CD4-positive, CD25-positive, alpha-beta regulatory T cell (primary cell): ENCODE results near the gene MSI2. TPM values are rescaled to one million over a fixed set of nuclear protein-coding genes. Genes with fewer than 3 reads are reported as not detected.

Source experiments
- ATAC-seq, 2 donors: fragments of 150-1000 bp; cut with Tn5 transposase; one replicate each; pipeline ENCODE4 v1.10.0; 2021; ENCODE audit warnings: low read depth in 2 of 2, moderate number of reproducible peaks in 2 of 2, moderate library complexity in 1 of 2
- DNase-seq, 3 donors: peaks; one replicate each; pipeline versions ENCODE4 v3.0.0 to v3.0.0-alpha.2; 2012 to 2022; ENCODE audit warnings: mixed read lengths in 1 of 3
- H3K27ac ChIP-seq: one replicate; pipeline ENCODE4 v1.7.0; 2013; ENCODE audit warnings: mild to moderate bottlenecking, low read length; ENCODE audit not compliant: insufficient read depth, poor library complexity, severe bottlenecking
- H3K27me3 ChIP-seq: one replicate; pipeline ENCODE4 v1.7.0; 2013; ENCODE audit warnings: low read length; ENCODE audit not compliant: control insufficient read depth, insufficient read depth
- H3K36me3 ChIP-seq: one replicate; pipeline ENCODE4 v1.7.0; 2013; ENCODE audit warnings: mild to moderate bottlenecking, low read length, moderate library complexity; ENCODE audit not compliant: control insufficient read depth, insufficient read depth
- H3K4me1 ChIP-seq: 2 replicates; pipeline ENCODE4 v1.7.0; 2013; ENCODE audit warnings: mild to moderate bottlenecking, low read length; ENCODE audit not compliant: insufficient read depth, control insufficient read depth, poor library complexity, severe bottlenecking
- H3K4me3 ChIP-seq: one replicate; pipeline ENCODE4 v1.7.0; 2013; ENCODE audit warnings: low read depth, mild to moderate bottlenecking, low read length, moderate library complexity
- H3K9me3 ChIP-seq, 2 experiments: 1 replicate in 1 of 2; 2 replicates in 1 of 2; pipeline ENCODE4 v1.7.0; 2013; ENCODE audit warnings: low read length in 2 of 2, mild to moderate bottlenecking in 1 of 2, moderate library complexity in 1 of 2; ENCODE audit not compliant: control insufficient read depth in 2 of 2
- H3K27ac Mint-ChIP-seq, 3 donors: one replicate each; pipeline ENCODE4 v1.8.0; 2020 to 2022; ENCODE audit warnings: mild to moderate bottlenecking in 3 of 3, mixed read lengths in 3 of 3, moderate library complexity in 2 of 3
- H3K27me3 Mint-ChIP-seq: one replicate; pipeline ENCODE4 v1.8.0; 2022; ENCODE audit warnings: mild to moderate bottlenecking, mixed read lengths
- H3K36me3 Mint-ChIP-seq: one replicate; pipeline ENCODE4 v1.8.0; 2020; ENCODE audit warnings: mixed read lengths
- H3K4me1 Mint-ChIP-seq, 4 donors: one replicate each; pipeline ENCODE4 v1.8.0; 2020 to 2022; ENCODE audit warnings: mixed read lengths in 4 of 4, mild to moderate bottlenecking in 1 of 4
- H3K4me3 Mint-ChIP-seq, 4 donors: one replicate each; pipeline ENCODE4 v1.8.0; 2020 to 2022; ENCODE audit warnings: mild to moderate bottlenecking in 4 of 4, mixed read lengths in 4 of 4, moderate library complexity in 3 of 4
- H3K9me3 Mint-ChIP-seq, 7 donors: one replicate each; pipeline ENCODE4 v1.8.0; 2020 to 2022; ENCODE audit warnings: mixed read lengths in 7 of 7, mild to moderate bottlenecking in 3 of 7, moderate library complexity in 2 of 7
- polyA plus RNA-seq, 4 donors: library from polyadenylated mRNA; unstranded; fragments of 300-500 nt; fragmentation: Illumina TruSeq; gene quantifications; one replicate each; pipeline ENCODE4 v1.2.3, GENCODE V29; 2021
- total RNA-seq: library from RNA; stranded (reverse); gene quantifications from one replicate; pipeline ENCODE4 v1.2.3, GENCODE V29; 2022

Gene MSI2
- total and polyA plus RNA-seq, 5 donors from 2014 or later: 3.2 to 177 (median 3.4) TPM

DNA sequence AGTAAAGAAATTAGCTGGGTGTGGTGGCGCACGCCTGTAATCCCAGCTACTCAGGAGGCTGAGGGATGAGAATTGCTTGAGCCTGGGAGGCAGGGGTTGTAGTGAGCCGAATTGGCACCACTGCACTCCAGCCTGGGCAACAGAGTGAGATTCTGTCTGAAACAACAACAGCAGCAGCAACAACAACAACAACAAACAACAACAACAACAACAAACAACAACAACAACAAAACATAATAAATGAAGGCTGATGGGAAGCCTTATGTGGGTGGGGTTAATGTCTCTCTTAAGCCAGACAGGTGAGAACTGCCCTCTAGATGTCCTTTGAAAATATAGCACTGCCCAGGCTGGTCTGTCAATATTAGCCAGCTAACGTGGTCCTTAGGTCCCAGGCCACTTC, 107.3 kb downstream of the MSI2 start:
- ATAC-seq (no peak), DNase-seq (no peak)
- H3K4me1 ChIP-seq: no peaks in the 10 kb centered on the region
- H3K27ac ChIP-seq: no peak overlapping the region
- no peak overlapping the region for H3K4me3 Mint-ChIP-seq
- no peaks in the 10 kb centered on the region for H3K27me3 ChIP-seq
- H3K4me3 ChIP-seq: no peak overlapping the region
- no peaks in the 10 kb centered on the region for H3K27me3 Mint-ChIP-seq
- no peaks in the 10 kb centered on the region for H3K9me3 ChIP-seq
- no peaks in the 10 kb centered on the region for H3K36me3 ChIP-seq
- peaks cover 26% of the 10 kb centered on the region for H3K36me3 Mint-ChIP-seq
- no peaks in the 10 kb centered on the region for H3K9me3 Mint-ChIP-seq
- peak overlapping the region in 2 of 3 donors; percentile 41 to 89 for H3K27ac Mint-ChIP-seq
- H3K4me1 Mint-ChIP-seq: peaks cover 6 to 50% (median 19%) of the 10 kb centered on the region in 4 donors

DNA sequence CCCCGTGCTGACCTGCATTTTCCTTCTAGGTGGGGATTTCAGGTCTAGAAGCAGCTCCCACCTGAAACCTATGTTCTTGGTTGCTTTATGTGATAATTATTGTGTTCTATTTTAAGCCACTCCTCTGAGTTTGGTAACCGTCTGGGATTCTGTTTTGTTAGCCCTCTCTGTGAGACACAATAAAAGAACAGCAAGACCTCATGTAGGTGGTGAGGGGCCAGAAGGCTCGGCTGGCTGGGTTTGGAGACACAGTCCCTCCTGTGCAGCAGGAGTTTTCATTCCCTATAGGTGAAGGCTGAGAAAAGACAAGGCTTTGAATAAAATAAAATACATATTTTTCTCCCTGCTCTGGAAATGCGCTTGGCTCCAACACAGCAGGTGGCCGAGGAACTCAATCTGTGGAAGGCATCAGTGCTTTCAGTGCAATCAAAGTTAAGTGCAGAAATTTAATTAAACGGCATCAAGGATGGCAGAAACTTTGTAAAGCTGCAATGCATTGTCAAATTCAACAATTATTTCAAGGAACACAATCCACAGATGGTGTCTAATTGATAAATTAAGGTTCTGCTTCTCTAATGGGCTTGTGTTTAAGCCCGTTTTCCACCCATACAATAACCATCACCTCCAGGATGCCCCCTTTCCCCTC, 107.8 kb downstream of the MSI2 start:
- Mint-ChIP-seq H3K4me3 (no peak overlapping the region), H3K4me1 (peaks cover 6 to 52% (median 23%) of the 10 kb centered on the region in 4 donors)

DNA sequence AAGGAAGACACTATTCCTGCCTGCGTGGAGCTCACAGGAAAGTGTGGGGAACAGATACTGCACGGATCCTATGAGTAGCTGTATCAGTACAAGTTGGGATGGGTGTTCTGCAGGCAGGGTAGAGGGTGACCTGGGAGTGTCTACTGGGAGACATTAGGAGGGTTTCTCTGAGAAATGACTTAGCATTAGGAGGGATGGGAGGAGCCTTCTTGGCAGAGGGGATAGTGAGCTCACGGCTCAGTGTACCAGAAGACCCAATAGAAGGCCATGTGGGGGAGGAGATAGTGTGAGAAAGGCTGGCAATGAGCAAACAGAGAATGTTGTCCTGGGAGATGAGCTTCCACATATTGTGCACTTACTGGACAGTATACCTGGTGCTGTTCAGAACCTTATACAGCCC, 109.1 kb downstream of the MSI2 start:
- H3K27ac ChIP-seq: no peak overlapping the region
- H3K4me3 Mint-ChIP-seq: no peak overlapping the region
- no peaks in the 10 kb centered on the region for H3K9me3 Mint-ChIP-seq
- no peaks in the 10 kb centered on the region for H3K36me3 ChIP-seq
- H3K27me3 ChIP-seq: no peaks in the 10 kb centered on the region
- no peaks in the 10 kb centered on the region for H3K27me3 Mint-ChIP-seq
- no peaks in the 10 kb centered on the region for H3K9me3 ChIP-seq
- peaks cover 6 to 65% (median 27%) of the 10 kb centered on the region in 4 donors for H3K4me1 Mint-ChIP-seq
- no peak for ATAC-seq
- DNase-seq: no peak
- H3K36me3 Mint-ChIP-seq: peaks cover 26% of the 10 kb centered on the region
- H3K27ac Mint-ChIP-seq: peak overlapping the region in 1 of 3 donors; percentile 86
- no peaks in the 10 kb centered on the region for H3K4me1 ChIP-seq
- no peak overlapping the region for H3K4me3 ChIP-seq

More for the DNA sequence above, 107.8 kb downstream of the MSI2 start:
- peaks cover 26% of the 10 kb centered on the region for H3K36me3 Mint-ChIP-seq
- ATAC-seq (no peak), DNase-seq (no peak)
- Histone ChIP-seq H3K36me3 (no peaks in the 10 kb centered on the region), H3K4me1 (no peaks in the 10 kb centered on the region), H3K27ac (no peak overlapping the region), H3K9me3 (no peaks in the 10 kb centered on the region), H3K4me3 (no peak overlapping the region), H3K27me3 (no peaks in the 10 kb centered on the region)
- no peaks in the 10 kb centered on the region for H3K27me3 Mint-ChIP-seq
- peak overlapping the region in 1 of 3 donors; percentile 41 for H3K27ac Mint-ChIP-seq
- H3K9me3 Mint-ChIP-seq: no peaks in the 10 kb centered on the region

DNA sequence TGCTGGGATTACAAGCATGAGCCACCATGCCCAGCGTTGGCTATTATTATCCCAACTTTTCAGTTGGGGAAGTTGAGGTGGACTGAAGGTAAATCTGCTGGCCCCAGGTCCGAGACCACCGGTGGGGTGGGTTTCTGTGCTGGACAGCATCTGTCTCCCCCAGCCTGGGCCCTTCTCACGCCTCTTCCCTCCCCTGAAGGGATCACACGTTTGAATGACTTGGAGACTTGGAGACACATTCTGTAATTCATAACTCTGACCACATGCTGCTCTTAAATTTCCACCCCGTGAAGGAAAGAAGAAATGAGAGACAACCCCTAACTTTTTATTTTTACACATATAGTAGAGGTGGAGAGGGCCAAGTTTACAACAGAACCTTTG, 109.8 kb downstream of the MSI2 start:
- peak overlapping the region in 1 of 3 donors; percentile 40 for H3K27ac Mint-ChIP-seq
- peaks cover 26% of the 10 kb centered on the region for H3K36me3 Mint-ChIP-seq
- Histone ChIP-seq H3K4me3 (no peak overlapping the region), H3K4me1 (no peaks in the 10 kb centered on the region), H3K27me3 (no peaks in the 10 kb centered on the region), H3K27ac (no peak overlapping the region), H3K9me3 (no peaks in the 10 kb centered on the region), H3K36me3 (no peaks in the 10 kb centered on the region)
- ATAC-seq (no peak), DNase-seq (no peak)
- peaks cover 3 to 66% (median 29%) of the 10 kb centered on the region in 4 donors for H3K4me1 Mint-ChIP-seq
- no peaks in the 10 kb centered on the region for H3K27me3 Mint-ChIP-seq
- peak overlapping the region in 1 of 4 donors; percentile 55 for H3K4me3 Mint-ChIP-seq
- no peaks in the 10 kb centered on the region for H3K9me3 Mint-ChIP-seq

DNA sequence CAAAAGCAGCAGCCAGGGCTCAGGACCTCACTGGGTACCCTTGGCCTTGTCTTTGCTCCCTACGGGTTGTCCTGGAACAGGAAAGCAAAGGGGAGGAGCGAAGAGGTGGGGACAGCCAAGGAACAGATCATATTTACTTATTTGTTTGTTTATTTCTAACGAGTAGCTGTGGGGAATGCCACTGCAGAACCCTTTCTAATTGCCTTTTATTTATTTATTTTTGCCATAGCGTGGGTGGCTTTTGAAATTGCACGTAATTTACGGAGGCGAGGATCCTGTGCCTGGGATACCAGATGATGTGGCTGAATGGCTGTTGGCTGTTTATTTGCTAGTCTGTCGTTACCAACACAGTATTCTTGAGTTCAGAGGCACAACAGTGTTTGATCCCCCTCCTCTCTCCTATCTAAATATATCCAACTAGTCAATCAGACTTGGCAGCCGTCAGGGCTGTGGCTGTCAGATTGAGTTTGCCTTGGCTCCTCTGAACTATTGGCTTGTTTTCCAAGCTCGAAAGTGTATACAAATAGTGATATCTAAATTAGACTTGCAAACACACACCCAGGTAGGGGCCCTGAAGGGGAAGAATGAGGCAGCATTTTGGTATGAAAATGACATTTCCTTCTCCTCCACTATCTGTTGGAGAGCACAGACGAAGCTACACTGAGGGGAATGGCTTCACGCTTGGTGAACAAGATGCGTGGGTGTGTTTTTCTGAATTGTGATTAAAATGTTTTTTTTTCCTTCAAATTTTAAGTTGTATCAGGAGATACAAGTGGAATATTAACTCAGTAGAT, 110.4 kb downstream of the MSI2 start:
- no peak overlapping the region for H3K4me3 Mint-ChIP-seq
- DNase-seq: no peak
- Histone ChIP-seq H3K27ac (no peak overlapping the region), H3K9me3 (no peaks in the 10 kb centered on the region), H3K4me3 (no peak overlapping the region), H3K36me3 (no peaks in the 10 kb centered on the region), H3K27me3 (no peaks in the 10 kb centered on the region), H3K4me1 (no peaks in the 10 kb centered on the region)
- no peak for ATAC-seq
- peaks cover 3 to 66% (median 30%) of the 10 kb centered on the region in 4 donors for H3K4me1 Mint-ChIP-seq
- H3K27ac Mint-ChIP-seq: peak overlapping the region in 2 of 3 donors; percentile 40 to 47
- no peaks in the 10 kb centered on the region for H3K27me3 Mint-ChIP-seq
- H3K9me3 Mint-ChIP-seq: no peaks in the 10 kb centered on the region
- H3K36me3 Mint-ChIP-seq: peaks cover 23% of the 10 kb centered on the region

DNA sequence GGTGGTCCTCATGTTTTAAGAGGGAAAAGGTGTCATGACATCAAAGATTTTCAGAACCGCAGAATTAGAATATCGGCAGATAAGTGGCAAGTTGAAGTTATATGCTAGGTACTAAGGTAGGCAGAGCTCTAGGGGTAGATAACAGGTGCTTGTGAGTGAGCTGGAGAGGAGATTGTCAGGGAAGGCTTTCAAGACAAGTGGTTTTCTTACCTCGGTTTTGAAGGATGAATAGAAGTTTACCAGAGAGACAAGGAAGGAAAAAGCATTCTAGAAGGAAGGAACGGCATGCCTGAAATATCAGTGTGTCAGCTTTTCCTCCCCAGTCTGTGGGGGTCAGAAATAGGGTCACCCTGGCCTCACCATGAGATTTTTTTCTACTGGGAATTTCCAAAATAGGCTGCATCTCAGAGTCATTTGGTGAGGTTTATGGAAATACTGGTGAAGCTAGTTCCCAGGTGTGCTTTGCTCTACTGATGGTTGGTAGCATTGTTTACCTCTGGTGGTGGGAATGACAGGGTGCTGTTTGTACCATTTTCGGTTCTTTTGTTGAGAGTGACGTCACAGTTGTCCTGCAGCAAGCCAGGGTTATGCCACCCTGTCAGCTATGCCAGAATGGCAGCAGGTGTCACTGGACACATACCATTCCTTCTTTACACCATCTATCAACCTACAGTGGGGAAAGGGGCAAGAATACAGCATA, 112.5 kb downstream of the MSI2 start:
- Mint-ChIP-seq H3K27me3 (no peaks in the 10 kb centered on the region), H3K27ac (peak overlapping the region in 2 of 3 donors; percentile 61 to 65), H3K36me3 (peaks cover 23% of the 10 kb centered on the region), H3K4me3 (no peak overlapping the region), H3K9me3 (no peaks in the 10 kb centered on the region), H3K4me1 (peaks cover 3 to 50% (median 29%) of the 10 kb centered on the region in 4 donors)
- H3K36me3 ChIP-seq: no peaks in the 10 kb centered on the region
- DNase-seq: no peak
- no peaks in the 10 kb centered on the region for H3K9me3 ChIP-seq
- no peaks in the 10 kb centered on the region for H3K27me3 ChIP-seq
- no peak for ATAC-seq
- H3K4me3 ChIP-seq: no peak overlapping the region
- no peaks in the 10 kb centered on the region for H3K4me1 ChIP-seq
- H3K27ac ChIP-seq: no peak overlapping the region

DNA sequence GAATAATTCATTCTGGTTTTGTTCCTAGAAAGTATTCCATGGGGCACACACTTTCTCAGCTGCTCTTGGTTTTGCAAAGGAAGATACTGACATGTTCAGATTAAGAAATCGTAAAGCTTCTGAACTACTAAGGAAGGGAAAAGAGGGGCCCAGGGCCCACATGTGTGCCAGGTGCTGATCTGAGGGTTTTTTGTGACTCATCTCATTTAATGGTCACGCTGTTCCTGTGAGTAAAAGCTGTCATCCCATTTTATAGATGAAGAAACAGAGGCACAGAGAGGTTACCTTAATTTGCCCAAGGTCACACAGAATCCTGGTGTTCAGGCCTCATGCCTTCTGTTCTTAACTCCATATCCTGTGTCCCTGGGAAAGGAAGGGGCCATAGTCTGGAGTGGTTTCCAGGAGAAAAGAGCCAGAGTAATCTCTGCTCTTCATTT, 113.2 kb downstream of the MSI2 start:
- no peak overlapping the region for H3K4me3 ChIP-seq
- peaks cover 3 to 43% (median 29%) of the 10 kb centered on the region in 4 donors for H3K4me1 Mint-ChIP-seq
- H3K36me3 ChIP-seq: no peaks in the 10 kb centered on the region
- no peaks in the 10 kb centered on the region for H3K4me1 ChIP-seq
- no peak overlapping the region for H3K4me3 Mint-ChIP-seq
- H3K27me3 Mint-ChIP-seq: no peaks in the 10 kb centered on the region
- no peaks in the 10 kb centered on the region for H3K27me3 ChIP-seq
- ATAC-seq (no peak), DNase-seq (no peak)
- no peaks in the 10 kb centered on the region for H3K9me3 Mint-ChIP-seq
- no peak overlapping the region for H3K27ac ChIP-seq
- H3K9me3 ChIP-seq: no peaks in the 10 kb centered on the region
- H3K27ac Mint-ChIP-seq: peak overlapping the region in 2 of 3 donors; percentile 15 to 65
- H3K36me3 Mint-ChIP-seq: peaks cover 26% of the 10 kb centered on the region
